ENCODE results near the gene ROR2.

ROR2 gene

DNA sequence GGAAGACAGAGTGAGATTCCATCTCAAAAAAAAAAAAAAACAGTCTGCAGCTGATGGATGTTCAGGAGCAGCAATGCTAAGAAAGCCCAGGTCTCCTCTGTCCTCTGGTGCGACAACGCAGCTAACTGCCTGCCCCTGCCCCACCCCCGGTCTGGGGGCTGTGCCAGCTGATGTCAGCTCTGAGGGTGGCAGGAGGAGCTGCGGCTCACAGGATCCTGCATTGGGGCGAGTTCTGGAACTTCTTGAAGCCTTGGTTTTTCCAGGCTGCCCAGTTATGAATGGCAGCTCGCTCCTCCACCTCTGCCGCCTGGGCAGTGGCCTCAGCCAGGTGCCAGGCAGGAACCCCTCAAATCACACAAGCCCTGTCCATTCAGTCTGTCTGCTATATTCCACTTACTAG is 113.5 kb downstream of the ROR2 start:
- DNase-seq = no peak

- DNase-seq = no peak
Measured at GRCh38 chr9:91835632-91836031, 114.4 kb downstream of the ROR2 start.

DNA sequence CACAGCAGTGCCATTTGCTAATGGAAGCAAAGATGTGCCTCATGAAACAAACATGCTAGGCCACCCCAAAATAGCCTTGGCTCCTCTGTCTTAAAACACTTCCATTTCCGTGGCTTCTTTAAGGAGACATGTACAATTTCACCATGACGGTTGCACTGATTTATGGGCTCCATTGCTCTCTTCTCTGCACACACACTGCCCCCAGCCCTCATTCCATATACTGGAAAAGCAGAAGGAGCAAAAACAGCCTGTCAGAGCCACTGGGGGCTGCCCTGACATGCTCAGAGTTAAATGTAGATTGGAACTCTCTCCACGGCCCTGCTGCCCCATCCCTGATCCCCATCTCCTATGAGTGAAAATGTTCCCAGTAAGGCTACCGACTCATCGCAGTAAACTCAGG is 114.8 kb downstream of the ROR2 start:
- DNase-seq = no peak

DNA sequence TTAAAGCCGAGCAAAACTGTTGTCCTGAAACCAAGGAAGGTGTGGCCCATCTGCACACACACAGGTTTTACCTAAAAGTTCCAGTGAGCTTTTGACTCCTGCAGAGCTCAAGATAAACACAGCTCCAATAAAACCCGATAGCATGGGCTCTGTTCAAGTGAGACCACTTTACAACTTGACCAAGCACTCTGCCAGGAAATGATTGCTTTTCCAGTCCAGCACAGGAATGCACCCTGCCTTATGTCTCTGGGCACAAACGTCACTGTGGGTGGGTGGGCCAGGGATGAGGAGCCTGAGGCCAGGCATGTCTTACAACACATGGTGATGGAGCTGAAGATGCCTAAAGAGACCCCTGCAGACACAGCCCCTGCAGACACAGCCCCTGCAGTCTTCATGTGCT is 115.3 kb downstream of the ROR2 start:
- DNase-seq = no peak

- no peak for DNase-seq
Measured at GRCh38 chr9:91833878-91834255, 116.2 kb downstream of the ROR2 start.

- DNase-seq = no peak
Measured at GRCh38 chr9:91833096-91833877, 116.7 kb downstream of the ROR2 start.

GRCh38 chr9:91832322-91832721 is 117.7 kb downstream of the ROR2 start:
- no peak for DNase-seq

GRCh38 chr9:91825866-91826265 is 124.2 kb downstream of the ROR2 start:
- no peak for DNase-seq

- no peak for DNase-seq
Measured at GRCh38 chr9:91825422-91825821, 124.6 kb downstream of the ROR2 start.

DNA sequence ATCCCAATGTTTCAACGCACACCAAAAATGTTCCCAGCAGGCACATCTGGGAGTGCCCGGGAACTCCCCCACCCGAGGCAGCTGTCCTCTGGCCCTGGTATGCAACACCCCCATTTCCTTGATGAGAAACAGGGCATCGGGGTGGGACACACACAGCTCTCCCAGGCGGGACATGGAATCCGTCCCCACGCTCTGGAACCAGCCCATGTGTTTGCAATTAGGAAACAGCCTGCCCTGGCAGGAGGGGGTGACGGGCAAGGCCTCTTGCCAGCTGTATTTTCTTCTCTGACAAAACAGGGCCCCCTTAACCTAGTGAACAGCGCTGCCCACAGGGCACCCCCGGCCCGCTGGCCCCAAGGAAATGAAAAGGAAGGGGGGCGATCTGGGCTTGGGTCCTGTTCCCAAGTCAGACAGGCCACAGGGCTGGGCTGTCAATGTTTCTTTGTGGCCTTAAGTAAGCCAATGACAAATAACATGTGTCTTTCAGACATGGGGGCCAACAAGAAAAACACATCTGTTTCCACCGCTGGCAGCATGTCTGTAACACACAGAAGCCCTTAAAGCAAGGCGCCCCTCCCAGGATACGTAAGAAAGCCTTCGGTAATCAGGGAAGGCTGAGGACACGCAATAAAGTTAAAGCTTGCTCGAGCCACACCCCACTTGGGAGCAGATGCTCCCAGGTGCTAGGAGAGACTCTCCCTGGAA is 125.3 kb downstream of the ROR2 start:
- no peak for DNase-seq

GRCh38 chr9:91824151-91824550 is 125.9 kb downstream of the ROR2 start:
- no peak for DNase-seq

DNA sequence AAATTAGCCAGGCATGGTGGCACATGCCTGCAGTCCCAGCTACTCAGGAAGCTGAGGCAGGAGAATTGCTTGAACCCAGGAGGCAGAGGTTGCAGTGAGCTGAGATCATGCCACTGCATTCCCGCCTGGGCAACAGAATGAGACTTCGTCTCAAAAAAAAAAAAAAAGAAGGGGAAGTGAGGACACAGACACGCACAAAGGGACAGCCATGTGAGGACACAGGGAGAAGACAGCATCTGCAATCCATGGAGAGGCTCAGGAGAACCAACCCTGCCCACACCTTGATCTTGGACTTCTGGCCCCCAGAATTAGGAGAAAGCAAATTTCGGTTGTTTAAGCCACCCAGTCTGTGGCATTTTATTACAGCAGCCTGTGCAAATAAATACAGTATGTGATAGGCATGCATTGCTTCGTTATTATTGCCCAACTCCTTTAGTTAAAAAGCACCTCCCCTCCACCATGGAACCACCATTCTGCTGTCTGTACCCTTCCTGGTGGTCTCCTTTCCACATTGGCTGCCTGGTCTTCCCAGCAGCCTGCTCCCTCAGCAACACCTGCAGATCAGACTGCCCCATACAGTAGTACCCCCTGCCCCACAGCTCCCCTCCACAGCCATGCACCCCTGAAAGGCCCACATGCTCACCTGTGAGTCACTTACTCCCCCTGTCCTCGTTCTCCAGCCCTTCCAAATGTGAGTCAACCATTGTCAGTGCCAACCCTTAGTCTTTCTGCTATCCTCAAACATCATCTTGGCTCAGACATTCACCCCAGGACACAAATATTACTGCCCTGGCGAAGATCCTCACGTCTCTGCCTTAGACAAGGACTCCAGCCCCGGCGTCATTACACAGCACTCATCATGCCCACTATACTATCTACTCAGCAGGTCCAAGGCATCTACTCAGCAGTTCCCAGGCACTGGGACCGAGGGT is 128.8 kb downstream of the ROR2 start:
- no peak for DNase-seq

DNA sequence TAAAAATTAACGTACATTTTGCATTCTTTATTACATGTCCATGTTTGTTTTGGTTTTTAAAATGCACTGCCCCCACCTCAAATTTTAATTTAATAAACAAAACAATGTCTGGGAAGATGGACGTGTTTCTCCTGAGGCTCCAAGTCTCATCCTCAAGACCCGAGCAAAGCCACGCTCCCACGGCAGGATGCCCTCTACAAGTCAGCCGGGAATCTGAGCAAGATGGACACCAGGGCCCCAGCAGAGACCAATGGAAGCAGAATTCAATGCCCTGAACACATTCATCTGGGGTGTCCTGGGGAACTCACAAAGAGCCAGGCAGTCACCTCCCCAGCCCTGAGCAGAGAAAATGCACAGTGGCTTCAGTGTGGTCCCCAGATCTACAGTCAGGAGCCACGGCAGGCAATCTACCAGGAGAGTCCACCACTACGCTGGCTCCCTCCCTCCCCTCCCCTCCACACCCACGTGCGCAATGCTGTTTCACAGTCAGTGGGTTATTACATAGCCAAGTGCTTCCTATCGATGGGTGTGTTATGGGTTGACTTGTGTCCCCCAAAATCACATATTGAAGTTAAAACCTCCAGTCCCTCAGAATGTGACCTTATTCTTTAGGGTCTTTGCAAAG is 129.8 kb downstream of the ROR2 start:
- no peak for DNase-seq

DNA sequence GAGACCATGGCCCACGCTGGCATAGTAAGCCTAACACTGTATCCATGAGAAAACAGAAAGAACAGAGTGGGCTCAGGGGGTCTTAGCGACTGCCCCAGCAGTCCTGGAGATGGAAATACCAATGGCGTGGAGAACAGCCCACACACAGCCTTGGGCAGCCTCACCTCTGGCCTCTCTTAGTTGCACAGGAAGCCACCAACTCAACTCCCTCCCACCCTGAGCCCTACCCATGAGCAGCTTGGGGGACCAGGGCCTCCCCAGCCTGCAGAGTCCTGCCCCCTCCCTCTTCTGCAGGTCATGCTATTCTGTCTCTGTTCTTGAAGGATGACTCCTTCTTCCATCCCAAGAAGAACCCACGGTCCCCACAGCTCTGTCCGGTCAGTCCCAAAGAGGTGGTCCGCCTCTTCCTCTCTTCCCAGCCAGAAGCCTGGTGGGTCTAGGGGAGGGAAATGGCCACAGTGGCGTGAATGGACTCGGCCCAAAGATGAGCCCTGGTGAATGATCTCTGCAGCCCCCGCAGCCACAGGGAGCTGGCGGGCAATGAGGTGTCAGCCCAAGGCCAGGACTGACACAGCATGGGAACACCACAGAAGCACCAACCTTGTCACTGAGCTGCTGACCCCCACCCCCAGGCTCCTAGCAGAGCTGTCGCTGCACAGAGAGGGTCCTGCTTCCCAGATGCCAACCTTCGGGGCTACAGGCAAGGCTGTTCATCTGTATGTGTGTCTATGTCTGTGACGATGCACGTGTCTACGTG is 131.2 kb downstream of the ROR2 start:
- DNase-seq = no peak

- DNase-seq = no peak
Measured at GRCh38 chr9:91818225-91818585, 131.8 kb downstream of the ROR2 start.

DNA sequence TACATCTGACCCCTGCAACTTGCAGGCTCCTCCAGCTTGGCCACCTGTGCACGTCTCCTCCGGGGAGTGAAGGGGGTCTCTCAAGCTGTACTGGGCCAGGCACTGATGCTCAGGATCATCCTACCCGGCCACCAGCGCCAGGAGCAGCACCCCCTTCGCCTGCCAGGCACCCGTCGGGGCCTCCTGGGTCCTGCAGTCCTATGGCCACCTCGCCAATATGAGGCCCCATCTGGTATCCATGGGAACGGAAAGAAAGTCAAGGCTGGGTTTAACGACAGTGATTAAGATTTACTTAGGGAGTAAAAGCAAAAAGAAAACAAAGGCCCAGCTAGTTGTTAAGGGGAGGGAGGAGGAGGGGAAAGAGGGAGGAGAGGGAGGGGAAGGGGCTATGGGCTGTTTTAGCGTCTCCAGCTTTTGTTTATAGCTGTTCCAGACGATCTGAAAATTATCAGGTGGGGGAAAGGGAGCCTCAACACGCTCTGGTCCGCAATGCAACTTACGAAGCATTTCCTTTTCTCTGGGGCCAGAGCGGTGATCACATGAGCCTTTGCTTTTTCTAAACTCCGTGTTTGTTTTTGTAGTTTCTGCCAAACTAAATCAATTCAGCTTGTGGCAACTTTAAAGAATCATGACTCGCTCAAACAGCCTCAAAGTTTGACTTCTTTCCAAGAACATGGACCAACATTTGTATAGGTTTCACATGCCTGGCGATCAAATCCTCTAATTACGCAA is 132.4 kb downstream of the ROR2 start:
- DNase-seq = no peak

GRCh38 chr9:91817106-91817492 is 132.9 kb downstream of the ROR2 start:
- no peak for DNase-seq

GRCh38 chr9:91816356-91816755 is 133.7 kb downstream of the ROR2 start:
- DNase-seq = no peak

GRCh38 chr9:91815896-91816295 is 134.1 kb downstream of the ROR2 start:
- DNase-seq = no peak

DNA sequence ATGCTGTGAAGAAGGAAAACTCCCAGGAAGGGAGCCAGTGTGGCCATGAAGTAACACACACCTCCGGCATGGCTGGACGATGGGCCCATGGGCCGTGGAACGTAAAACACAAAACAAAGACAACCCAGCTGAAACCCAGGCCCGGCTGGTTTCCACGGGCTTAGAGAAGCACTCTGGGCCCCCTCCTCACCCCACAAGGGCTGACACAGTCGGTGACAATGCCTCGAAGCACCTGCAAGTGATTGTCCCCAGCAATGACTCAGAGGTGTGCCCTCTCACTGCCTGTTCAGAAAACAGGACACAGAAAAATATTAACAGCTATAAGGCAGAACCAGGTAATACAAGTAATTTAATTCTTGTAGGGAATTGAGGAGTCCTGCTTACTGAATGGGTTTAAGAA is 135.3 kb downstream of the ROR2 start:
- no peak for DNase-seq

DNA sequence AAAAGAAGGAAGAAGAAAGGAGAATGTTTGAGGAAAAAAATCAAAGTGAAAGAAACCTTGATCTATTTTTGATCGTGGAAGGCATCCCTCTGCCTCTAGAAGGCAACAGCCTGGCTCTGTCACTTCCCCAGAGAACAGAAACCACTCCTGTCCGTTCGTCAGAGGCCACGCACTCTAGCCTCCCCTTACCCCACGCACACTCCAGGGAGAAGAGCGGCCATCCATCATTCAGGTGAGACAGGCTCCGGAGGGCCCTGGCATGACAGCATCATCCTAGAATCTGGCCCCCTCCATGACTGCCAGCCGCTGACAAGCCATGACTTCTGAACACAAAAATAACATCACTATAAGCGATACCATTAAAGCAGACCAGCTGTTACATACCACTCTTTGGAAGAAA is 135.8 kb downstream of the ROR2 start:
- no peak for DNase-seq
